PC-9 (cell line): ENCODE data around the gene EXOC2.

ENCODE experiments used
- CTCF ChIP-seq: fragments of 200-600 bp; sonication (generic); conservative IDR thresholded peaks from 2 replicates; pipeline ENCODE4 v1.6.1; 2017; ENCODE audit warnings: mixed run types, antibody characterized with exemption, mild to moderate bottlenecking, moderate library complexity
- EZH2 ChIP-seq: fragments of 200-600 bp; sonication (generic); IDR thresholded peaks from 2 replicates; pipeline ENCODE4 v1.8.0; 2017; ENCODE audit warnings: antibody characterized with exemption, low read depth

DNA sequence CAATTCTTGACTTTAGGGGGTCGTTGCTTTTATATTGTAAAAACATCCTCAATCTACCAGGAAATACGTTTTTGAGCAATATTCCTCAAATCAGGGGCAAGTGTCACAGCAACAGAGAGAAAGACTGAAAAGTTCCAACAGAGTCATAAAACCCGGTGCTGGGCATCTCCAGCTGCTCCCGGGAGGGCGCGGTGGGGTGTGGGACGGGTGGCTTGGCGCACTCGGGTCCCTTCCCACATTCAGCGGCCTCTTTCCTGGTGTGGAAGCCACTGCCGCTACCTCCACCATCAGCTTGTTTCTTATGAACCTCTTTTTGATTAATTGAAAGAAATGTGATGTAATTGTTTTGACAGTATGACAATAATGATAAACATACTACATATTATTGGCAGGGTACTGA is 203.2 kb downstream of the EXOC2 start:
- TF ChIP-seq CTCF, result no peak
- no peak for TF ChIP-seq EZH2
